GM23338 (cell line): ENCODE data around the gene CDC42BPG. TPM values are rescaled to one million over a fixed set of nuclear protein-coding genes. Genes with fewer than 3 reads are reported as not detected.

Experiments
- ATAC-seq: fragments of 200-7000 bp; cut with Tn5 transposase; 3 replicates; pipeline ENCODE4 v1.9.1; 2020
- DNase-seq: peaks from one replicate; pipeline ENCODE4 v3.0.0-alpha.2; 2015; ENCODE audit warnings: low spot score
- H2AFZ ChIP-seq: fragments of 200-600 bp; sonication (generic); 2 replicates; pipeline ENCODE4 v1.8.0; 2016; ENCODE audit warnings: antibody characterized with exemption, mild to moderate bottlenecking, moderate library complexity
- H3F3A ChIP-seq: fragments of 200-600 bp; sonication (generic); replicated peaks from 2 replicates; pipeline ENCODE4 v1.8.0; 2017; ENCODE audit warnings: antibody characterized with exemption, mixed run types, low read depth
- H3K27ac ChIP-seq: fragments of 200-600 bp; sonication (generic); 2 replicates; pipeline ENCODE4 v1.6.1; 2016; ENCODE audit warnings: low read depth
- H3K27me3 ChIP-seq: fragments of 200-600 bp; sonication (generic); 2 replicates; pipeline ENCODE4 v1.8.0; 2016; ENCODE audit warnings: mild to moderate bottlenecking, mixed run types, moderate library complexity; ENCODE audit not compliant: insufficient read depth
- H3K36me3 ChIP-seq: fragments of 200-600 bp; sonication (generic); 2 replicates; pipeline ENCODE4 v1.8.0; 2016; ENCODE audit warnings: mild to moderate bottlenecking; ENCODE audit not compliant: insufficient read depth
- H3K4me1 ChIP-seq: fragments of 200-600 bp; sonication (generic); 2 replicates; pipeline ENCODE4 v1.8.0; 2016; ENCODE audit warnings: mild to moderate bottlenecking, moderate library complexity; ENCODE audit not compliant: insufficient read depth
- H3K4me2 ChIP-seq: fragments of 200-600 bp; sonication (generic); 2 replicates; pipeline ENCODE4 v1.7.1; 2017; ENCODE audit warnings: mixed run types
- H3K4me3 ChIP-seq: fragments of 200-600 bp; sonication (generic); 2 replicates; pipeline ENCODE4 v1.6.1; 2016; ENCODE audit warnings: mixed run types
- H3K79me2 ChIP-seq: fragments of 200-600 bp; sonication (generic); replicated peaks from 2 replicates; pipeline ENCODE4 v1.8.0; 2017; ENCODE audit warnings: mild to moderate bottlenecking; ENCODE audit not compliant: insufficient read depth
- H3K9me2 ChIP-seq: fragments of 200-600 bp; sonication (generic); 2 replicates; pipeline ENCODE4 v1.8.0; 2017; ENCODE audit not compliant: insufficient read depth
- H4K20me1 ChIP-seq: fragments of 200-600 bp; sonication (generic); replicated peaks from 2 replicates; pipeline ENCODE4 v1.8.0; 2017; ENCODE audit warnings: mild to moderate bottlenecking; ENCODE audit not compliant: insufficient read depth
- H3K27ac Mint-ChIP-seq: 2 replicates; pipeline ENCODE4 v1.8.0; 2020; ENCODE audit warnings: inconsistent platforms, mild to moderate bottlenecking, moderate library complexity, mixed read lengths
- H3K27me3 Mint-ChIP-seq: 3 replicates; pipeline ENCODE4 v1.8.0; 2022; ENCODE audit warnings: low read depth, mild to moderate bottlenecking, moderate library complexity, mixed read lengths, inconsistent platforms; ENCODE audit not compliant: insufficient read depth, poor library complexity
- H3K36me3 Mint-ChIP-seq: 3 replicates; pipeline ENCODE4 v1.8.0; 2021; ENCODE audit warnings: low read depth, mild to moderate bottlenecking, inconsistent platforms, moderate library complexity, mixed read lengths
- H3K4me1 Mint-ChIP-seq: 3 replicates; pipeline ENCODE4 v1.8.0; 2020; ENCODE audit warnings: mild to moderate bottlenecking, inconsistent platforms, mixed read lengths
- H3K4me3 Mint-ChIP-seq: 3 replicates; pipeline ENCODE4 v1.8.0; 2021; ENCODE audit warnings: moderate library complexity, mild to moderate bottlenecking, inconsistent platforms, mixed read lengths
- H3K9me3 Mint-ChIP-seq: 3 replicates; pipeline ENCODE4 v1.8.0; 2020; ENCODE audit warnings: moderate library complexity, mild to moderate bottlenecking, inconsistent platforms, mixed read lengths
- CREB1 ChIP-seq: fragments of 250-450 bp; sonication (Bioruptor Pico); IDR thresholded peaks from 2 replicates; pipeline ENCODE4 v1.5.0; 2020; ENCODE audit warnings: low read depth, mild to moderate bottlenecking, moderate library complexity
- CTCF ChIP-seq, 2 experiments: fragments of 200-600 bp in 1 of 2; sonication (generic) in 1 of 2; conservative IDR thresholded peaks; 2 replicates each; pipeline versions ENCODE4 v1.5.1 to v1.6.1; 2016 to 2017; ENCODE audit warnings: antibody characterized with exemption in 2 of 2, low read depth in 2 of 2, mild to moderate bottlenecking in 2 of 2, moderate library complexity in 1 of 2
- ETS1 ChIP-seq: IDR thresholded peaks from 2 replicates; pipeline ENCODE4 v1.6.1; 2016; ENCODE audit warnings: antibody characterized with exemption
- EZH2 ChIP-seq: fragments of 200-600 bp; sonication (generic); IDR thresholded peaks from one replicate; pipeline ENCODE4 v1.8.0; 2017; ENCODE audit warnings: antibody characterized with exemption, mild to moderate bottlenecking, low read depth; ENCODE audit not compliant: unreplicated experiment
- EZH2phosphoT487 ChIP-seq: fragments of 200-600 bp; sonication (generic); IDR thresholded peaks from one replicate; pipeline ENCODE4 v1.8.1; 2018; ENCODE audit warnings: antibody characterized with exemption; ENCODE audit not compliant: unreplicated experiment
- JUNB ChIP-seq: IDR thresholded peaks from one replicate; pipeline ENCODE4 v1.6.1; 2016; ENCODE audit warnings: antibody characterized with exemption; ENCODE audit not compliant: unreplicated experiment
- NANOG ChIP-seq: IDR thresholded peaks from 2 replicates; pipeline ENCODE4 v1.6.1; 2016; ENCODE audit warnings: antibody characterized with exemption, borderline replicate concordance
- POLR2AphosphoS5 ChIP-seq: IDR thresholded peaks from 2 replicates; pipeline ENCODE4 v1.6.1; 2016; ENCODE audit warnings: antibody characterized with exemption, low read depth
- STAT1 ChIP-seq: IDR thresholded peaks from one replicate; pipeline ENCODE4 v1.6.1; 2016; ENCODE audit warnings: antibody characterized with exemption; ENCODE audit not compliant: unreplicated experiment
- ZNF114 ChIP-seq: fragments of 250-450 bp; sonication (Bioruptor Pico); IDR thresholded peaks from 2 replicates; pipeline ENCODE4 v1.5.0; 2020; ENCODE audit warnings: mild to moderate bottlenecking, moderate library complexity
- ZNF331 ChIP-seq: fragments of 250-450 bp; sonication (Bioruptor Pico); IDR thresholded peaks from 2 replicates; pipeline ENCODE4 v1.5.0; 2020; ENCODE audit warnings: low read depth, mild to moderate bottlenecking, moderate library complexity
- polyA plus RNA-seq: library from polyadenylated mRNA; unstranded; fragments of >200 nt; fragmentation: Nextera tagmentation; extraction: Ambion mirVana; gene quantifications from 2 replicates; pipeline ENCODE4 v1.2.1, GENCODE V29; 2016
- total RNA-seq: library from RNA; depleted of rRNA; stranded (reverse); fragments of >200 nt; shearing (Covaris generic); gene quantifications from 2 replicates; pipeline ENCODE4 v1.2.3, GENCODE V29; 2014
- TF ChIP-seq, protein P1 (sequence below): IDR thresholded peaks from one replicate; pipeline ENCODE4 v1.6.1; 2018; ENCODE audit warnings: antibody characterized with exemption; ENCODE audit not compliant: unreplicated experiment
- TF ChIP-seq, protein P2 (sequence below): fragments of 250-450 bp; sonication (Bioruptor Pico); IDR thresholded peaks from 2 replicates; pipeline ENCODE4 v1.5.0; 2020; ENCODE audit warnings: mild to moderate bottlenecking, moderate library complexity

Gene CDC42BPG
- total and polyA plus RNA-seq, 2 experiments from 2014 or later = 2.3 to 11.6 TPM

GRCh38 chr11:64799623-64800302 lies 44.7 kb downstream of the CDC42BPG start:
- Mint-ChIP-seq H3K4me1 (peaks cover 11% of the 10 kb centered on the region), H3K36me3 (no peaks in the 10 kb centered on the region; the same call in 1 of the 3 replicates), H3K4me3 (peak overlapping the region; percentile 15; the same call in 1 of the 3 replicates), H3K27me3 (peaks cover 4% of the 10 kb centered on the region), H3K27ac (no peak overlapping the region), H3K9me3 (no peaks in the 10 kb centered on the region)
- TF ChIP-seq CTCF (conservative IDR thresholded peaks at IDR 0.05; ENCODE audit: low read depth in 2 of 2) (no peak), EZH2phosphoT487 (no peak), ETS1 (no peak), POLR2AphosphoS5 (no peak), STAT1 (no peak), CREB1 (CRISPR knock-in tag) (no peak), ZNF331 (CRISPR knock-in tag) (no peak), ZNF114 (CRISPR knock-in tag) (no peak), NANOG (no peak), JUNB (no peak), EZH2 (no peak)
- TF ChIP-seq, protein P1, sequence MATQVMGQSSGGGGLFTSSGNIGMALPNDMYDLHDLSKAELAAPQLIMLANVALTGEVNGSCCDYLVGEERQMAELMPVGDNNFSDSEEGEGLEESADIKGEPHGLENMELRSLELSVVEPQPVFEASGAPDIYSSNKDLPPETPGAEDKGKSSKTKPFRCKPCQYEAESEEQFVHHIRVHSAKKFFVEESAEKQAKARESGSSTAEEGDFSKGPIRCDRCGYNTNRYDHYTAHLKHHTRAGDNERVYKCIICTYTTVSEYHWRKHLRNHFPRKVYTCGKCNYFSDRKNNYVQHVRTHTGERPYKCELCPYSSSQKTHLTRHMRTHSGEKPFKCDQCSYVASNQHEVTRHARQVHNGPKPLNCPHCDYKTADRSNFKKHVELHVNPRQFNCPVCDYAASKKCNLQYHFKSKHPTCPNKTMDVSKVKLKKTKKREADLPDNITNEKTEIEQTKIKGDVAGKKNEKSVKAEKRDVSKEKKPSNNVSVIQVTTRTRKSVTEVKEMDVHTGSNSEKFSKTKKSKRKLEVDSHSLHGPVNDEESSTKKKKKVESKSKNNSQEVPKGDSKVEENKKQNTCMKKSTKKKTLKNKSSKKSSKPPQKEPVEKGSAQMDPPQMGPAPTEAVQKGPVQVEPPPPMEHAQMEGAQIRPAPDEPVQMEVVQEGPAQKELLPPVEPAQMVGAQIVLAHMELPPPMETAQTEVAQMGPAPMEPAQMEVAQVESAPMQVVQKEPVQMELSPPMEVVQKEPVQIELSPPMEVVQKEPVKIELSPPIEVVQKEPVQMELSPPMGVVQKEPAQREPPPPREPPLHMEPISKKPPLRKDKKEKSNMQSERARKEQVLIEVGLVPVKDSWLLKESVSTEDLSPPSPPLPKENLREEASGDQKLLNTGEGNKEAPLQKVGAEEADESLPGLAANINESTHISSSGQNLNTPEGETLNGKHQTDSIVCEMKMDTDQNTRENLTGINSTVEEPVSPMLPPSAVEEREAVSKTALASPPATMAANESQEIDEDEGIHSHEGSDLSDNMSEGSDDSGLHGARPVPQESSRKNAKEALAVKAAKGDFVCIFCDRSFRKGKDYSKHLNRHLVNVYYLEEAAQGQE = no peak
- TF ChIP-seq, protein P2, sequence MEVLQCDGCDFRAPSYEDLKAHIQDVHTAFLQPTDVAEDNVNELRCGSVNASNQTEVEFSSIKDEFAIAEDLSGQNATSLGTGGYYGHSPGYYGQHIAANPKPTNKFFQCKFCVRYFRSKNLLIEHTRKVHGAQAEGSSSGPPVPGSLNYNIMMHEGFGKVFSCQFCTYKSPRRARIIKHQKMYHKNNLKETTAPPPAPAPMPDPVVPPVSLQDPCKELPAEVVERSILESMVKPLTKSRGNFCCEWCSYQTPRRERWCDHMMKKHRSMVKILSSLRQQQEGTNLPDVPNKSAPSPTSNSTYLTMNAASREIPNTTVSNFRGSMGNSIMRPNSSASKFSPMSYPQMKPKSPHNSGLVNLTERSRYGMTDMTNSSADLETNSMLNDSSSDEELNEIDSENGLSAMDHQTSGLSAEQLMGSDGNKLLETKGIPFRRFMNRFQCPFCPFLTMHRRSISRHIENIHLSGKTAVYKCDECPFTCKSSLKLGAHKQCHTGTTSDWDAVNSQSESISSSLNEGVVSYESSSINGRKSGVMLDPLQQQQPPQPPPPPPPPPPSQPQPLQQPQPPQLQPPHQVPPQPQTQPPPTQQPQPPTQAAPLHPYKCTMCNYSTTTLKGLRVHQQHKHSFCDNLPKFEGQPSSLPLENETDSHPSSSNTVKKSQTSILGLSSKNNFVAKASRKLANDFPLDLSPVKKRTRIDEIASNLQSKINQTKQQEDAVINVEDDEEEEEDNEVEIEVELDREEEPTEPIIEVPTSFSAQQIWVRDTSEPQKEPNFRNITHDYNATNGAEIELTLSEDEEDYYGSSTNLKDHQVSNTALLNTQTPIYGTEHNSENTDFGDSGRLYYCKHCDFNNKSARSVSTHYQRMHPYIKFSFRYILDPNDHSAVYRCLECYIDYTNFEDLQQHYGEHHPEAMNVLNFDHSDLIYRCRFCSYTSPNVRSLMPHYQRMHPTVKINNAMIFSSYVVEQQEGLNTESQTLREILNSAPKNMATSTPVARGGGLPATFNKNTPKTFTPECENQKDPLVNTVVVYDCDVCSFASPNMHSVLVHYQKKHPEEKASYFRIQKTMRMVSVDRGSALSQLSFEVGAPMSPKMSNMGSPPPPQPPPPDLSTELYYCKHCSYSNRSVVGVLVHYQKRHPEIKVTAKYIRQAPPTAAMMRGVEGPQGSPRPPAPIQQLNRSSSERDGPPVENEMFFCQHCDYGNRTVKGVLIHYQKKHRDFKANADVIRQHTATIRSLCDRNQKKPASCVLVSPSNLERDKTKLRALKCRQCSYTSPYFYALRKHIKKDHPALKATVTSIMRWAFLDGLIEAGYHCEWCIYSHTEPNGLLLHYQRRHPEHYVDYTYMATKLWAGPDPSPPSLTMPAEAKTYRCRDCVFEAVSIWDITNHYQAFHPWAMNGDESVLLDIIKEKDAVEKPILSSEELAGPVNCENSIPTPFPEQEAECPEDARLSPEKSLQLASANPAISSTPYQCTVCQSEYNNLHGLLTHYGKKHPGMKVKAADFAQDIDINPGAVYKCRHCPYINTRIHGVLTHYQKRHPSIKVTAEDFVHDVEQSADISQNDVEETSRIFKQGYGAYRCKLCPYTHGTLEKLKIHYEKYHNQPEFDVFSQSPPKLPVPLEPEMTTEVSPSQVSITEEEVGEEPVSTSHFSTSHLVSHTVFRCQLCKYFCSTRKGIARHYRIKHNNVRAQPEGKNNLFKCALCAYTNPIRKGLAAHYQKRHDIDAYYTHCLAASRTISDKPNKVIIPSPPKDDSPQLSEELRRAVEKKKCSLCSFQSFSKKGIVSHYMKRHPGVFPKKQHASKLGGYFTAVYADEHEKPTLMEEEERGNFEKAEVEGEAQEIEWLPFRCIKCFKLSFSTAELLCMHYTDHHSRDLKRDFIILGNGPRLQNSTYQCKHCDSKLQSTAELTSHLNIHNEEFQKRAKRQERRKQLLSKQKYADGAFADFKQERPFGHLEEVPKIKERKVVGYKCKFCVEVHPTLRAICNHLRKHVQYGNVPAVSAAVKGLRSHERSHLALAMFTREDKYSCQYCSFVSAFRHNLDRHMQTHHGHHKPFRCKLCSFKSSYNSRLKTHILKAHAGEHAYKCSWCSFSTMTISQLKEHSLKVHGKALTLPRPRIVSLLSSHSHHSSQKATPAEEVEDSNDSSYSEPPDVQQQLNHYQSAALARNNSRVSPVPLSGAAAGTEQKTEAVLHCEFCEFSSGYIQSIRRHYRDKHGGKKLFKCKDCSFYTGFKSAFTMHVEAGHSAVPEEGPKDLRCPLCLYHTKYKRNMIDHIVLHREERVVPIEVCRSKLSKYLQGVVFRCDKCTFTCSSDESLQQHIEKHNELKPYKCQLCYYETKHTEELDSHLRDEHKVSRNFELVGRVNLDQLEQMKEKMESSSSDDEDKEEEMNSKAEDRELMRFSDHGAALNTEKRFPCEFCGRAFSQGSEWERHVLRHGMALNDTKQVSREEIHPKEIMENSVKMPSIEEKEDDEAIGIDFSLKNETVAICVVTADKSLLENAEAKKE (CRISPR knock-in tag) = no peak
- Histone ChIP-seq H3K9me2 (no peaks in the 10 kb centered on the region), H3K4me3 (no peak overlapping the region), H3K27ac (no peak overlapping the region), H4K20me1 (no peaks in the 10 kb centered on the region), H3K4me1 (peaks cover 4% of the 10 kb centered on the region; the same call in 1 of the 2 replicates), H3K79me2 (no peaks in the 10 kb centered on the region), H3K36me3 (no peaks in the 10 kb centered on the region), H3K27me3 (no peaks in the 10 kb centered on the region), H2AFZ (no peak overlapping the region), H3K4me2 (no peak overlapping the region), H3F3A (peaks cover 8% of the 10 kb centered on the region; the same call in 1 of the 2 replicates)
- no peak for DNase-seq
- no peak for ATAC-seq
